ENCODE data around the gene AHSG.
"Not testable (repeated sequence)": the region's sequence is repeated elsewhere in the genome, so short reads cannot be mapped to it uniquely, and the experiment has no call there.

The AHSG gene, protein sequence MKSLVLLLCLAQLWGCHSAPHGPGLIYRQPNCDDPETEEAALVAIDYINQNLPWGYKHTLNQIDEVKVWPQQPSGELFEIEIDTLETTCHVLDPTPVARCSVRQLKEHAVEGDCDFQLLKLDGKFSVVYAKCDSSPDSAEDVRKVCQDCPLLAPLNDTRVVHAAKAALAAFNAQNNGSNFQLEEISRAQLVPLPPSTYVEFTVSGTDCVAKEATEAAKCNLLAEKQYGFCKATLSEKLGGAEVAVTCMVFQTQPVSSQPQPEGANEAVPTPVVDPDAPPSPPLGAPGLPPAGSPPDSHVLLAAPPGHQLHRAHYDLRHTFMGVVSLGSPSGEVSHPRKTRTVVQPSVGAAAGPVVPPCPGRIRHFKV

DNA sequence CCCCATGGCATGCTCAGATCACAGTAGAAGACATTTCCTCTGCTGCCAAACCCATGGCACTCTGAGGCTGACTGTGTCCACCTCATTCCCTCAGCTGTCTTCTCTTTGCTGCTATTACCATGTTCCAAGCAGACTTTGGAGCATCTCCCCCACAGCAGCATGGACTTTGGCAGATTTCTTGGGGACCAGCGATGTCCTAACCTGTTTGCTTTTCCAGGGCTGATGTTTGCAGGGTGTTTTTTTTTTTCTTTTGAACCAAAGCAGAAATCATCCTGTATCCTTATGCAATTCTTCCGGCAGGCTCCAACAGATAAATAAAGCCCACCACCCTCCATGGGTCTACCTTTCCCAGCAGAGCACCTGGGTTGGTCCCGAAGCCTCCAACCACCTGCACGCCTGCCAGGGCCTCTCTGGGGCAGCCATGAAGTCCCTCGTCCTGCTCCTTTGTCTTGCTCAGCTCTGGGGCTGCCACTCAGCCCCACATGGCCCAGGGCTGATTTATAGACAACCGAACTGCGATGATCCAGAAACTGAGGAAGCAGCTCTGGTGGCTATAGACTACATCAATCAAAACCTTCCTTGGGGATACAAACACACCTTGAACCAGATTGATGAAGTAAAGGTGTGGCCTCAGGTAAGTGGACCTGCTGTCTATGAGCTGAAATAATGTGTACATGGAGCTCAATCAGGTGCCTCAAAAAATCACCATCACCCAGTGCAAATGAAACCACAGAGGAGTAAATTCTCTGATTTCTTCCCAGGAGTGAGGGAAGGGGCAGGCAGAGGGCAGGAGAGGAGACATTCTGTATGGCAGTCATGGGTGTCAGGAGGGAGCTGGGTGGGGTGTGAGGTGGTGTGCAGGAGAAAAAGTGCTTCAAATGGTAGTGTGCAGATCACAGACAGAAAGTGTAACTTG is at the start of gene AHSG:
Gene AHSG, plus strand, starts transcription at position 340 of the 916 bp plus-strand sequence. Its CDS starts 82 bp downstream, at position 422.
- no peak for DNase-seq

DNA sequence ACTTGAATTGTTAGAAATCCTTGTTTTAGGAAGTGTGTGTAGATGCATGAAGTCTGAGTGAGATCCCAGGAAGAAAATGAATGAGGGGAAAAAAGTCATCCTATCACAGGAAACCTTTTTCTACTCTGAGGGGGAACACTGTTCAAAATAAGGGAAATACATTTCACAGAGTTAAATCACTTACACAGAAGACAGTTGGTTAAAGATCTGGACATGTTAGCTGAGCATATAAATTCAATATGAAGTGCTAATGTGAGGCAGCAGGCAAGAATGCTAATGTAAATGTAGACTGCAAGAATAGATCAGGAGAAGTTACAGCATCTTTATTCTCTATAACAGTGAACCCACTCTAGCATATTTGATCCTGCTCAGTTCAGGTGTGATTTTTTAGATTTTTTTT is 48.3 kb upstream of the AHSG start:
- no peak for DNase-seq

DNA sequence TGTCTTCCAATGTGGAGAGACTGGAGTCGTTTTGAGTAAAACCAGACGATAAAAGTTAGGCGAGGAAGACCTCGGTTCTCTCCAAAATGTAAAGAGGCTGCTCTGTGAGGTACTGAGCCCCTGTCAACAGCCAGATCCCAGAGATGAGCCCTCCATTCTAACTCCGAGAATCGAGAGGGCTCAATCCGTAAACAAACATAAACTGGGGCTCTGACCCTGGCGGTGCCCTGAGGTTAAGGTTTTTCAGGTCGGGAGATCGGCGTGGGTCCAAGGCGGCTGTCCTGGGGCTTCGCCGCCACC is 46.1 kb upstream of the AHSG start:
- no peak for DNase-seq

DNA sequence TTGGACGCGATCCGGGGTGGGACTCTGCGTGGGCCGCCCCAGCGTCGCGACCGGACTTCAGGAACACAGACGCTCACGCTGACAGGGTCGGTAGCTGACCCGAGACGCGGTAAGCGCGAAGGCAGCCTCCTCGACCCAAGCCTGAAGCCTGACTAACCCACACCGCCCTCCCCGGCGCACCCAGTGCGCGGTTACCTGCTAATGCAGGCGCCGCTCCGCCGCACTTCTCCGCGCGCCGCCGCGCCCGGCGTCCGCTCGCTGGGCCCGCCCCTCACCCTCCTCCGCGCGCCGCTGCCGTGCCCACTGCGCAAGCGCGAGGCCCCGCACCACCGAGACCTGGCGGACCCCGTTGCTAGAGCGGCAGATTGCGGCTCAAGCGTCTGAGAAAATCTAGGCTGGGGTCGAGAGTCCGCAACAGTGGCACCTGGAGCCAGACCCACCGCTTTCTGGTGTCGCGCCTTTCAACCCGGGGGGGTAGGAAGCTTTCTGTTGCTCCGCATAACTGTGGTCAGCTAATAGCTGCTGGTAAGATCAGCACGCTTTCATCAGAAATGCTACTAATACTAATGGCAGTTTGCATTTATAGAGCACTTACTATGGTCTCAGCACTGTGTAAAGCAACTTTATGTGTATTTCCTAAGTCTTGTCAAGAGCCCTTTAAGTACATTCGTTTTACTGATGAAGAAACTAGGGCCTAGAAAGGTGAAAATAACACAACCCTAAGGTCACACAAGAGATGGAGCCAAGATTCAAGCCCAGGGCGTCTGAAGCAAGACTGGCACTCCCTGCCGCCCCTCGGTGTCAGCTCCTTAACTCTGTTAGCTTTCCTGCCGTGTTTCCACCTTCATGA is 45.6 kb upstream of the AHSG start, which contains the start of gene TBCCD1:
Gene TBCCD1, minus strand, starts transcription at position 268 of the 850 bp plus-strand sequence. CDS start 3,010 bp downstream, outside the sequence.
- DNase-seq, result peak; percentile 68

DNA sequence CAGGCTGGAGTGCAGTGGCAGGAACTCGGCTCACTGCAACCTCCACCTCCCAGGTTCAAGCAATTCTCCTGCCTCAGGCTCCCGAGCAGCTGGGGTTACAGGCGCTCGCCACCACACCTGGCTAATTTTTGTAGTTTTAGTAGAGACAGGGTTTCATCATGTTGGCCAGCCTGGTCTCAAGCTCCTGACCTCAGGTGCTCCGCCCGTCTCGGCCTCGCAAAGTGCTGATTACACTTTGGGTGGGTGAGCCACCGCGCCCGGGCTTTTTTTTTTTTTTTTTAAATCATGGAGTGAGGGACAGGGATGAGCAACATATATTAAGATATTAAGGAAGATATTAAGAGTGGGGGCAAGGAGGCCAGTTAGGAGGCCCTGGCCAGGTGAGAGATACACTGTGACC is 43.5 kb upstream of the AHSG start:
- DNase-seq, result not testable (repeated sequence)

DNA sequence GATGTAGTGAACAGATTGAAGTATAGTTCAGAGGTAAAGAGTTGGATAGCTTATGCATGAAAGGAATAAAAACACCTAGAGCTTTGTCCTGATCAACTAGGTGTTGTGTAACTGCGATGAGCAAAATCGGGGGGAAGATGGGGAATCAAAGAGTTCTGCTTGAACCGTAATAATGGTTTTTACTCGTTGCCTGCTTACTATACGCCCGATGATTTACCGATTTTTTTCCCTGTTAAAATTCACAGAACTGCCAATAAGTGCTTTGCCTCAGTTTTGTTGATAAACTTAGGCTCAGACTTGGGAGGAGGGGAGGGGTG is 43.1 kb upstream of the AHSG start:
- no peak for DNase-seq

DNA sequence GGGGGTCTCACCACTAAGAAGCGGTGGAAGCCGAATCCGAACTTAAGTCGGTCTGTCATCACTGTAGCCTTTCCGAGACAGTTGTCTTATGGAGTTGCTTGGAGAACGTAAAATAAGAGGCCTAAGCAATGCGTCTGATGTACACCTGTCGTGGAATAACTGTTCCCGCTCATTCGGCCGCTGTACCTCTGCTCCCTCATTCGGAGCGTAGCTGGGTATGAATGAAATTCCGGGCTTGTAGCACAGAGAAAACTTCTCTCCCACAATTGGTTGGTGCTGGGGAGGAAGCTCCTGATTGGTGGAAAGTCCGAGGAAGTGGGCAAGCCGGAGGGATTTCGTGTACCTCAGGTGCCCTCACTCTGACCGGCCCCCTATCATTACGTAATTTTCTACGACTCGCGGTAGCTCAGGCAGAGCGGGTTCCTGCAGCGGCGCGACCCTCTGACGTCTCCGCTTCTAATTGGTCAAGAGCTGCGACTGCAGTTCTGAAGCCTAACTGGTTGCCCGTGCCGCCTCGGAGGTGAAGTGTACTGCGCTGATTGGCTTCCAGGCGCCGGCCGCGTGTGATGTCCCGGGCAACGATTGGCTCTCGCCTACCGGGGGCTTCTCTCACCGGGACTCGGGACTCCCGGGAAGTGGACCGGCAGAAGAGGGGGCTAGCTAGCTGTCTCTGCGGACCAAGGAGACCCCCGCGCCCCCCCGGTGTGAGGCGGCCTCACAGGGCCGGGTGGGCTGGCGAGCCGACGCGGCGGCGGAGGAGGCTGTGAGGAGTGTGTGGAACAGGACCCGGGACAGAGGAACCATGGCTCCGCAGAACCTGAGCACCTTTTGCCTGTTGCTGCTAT is 42.5 kb upstream of the AHSG start, which contains the start of gene DNAJB11:
Gene DNAJB11, plus strand, starts transcription at position 625 of the 845 bp plus-strand sequence. Its CDS starts 178 bp downstream, at position 803.
- DNase-seq, result peak; percentile 99

DNA sequence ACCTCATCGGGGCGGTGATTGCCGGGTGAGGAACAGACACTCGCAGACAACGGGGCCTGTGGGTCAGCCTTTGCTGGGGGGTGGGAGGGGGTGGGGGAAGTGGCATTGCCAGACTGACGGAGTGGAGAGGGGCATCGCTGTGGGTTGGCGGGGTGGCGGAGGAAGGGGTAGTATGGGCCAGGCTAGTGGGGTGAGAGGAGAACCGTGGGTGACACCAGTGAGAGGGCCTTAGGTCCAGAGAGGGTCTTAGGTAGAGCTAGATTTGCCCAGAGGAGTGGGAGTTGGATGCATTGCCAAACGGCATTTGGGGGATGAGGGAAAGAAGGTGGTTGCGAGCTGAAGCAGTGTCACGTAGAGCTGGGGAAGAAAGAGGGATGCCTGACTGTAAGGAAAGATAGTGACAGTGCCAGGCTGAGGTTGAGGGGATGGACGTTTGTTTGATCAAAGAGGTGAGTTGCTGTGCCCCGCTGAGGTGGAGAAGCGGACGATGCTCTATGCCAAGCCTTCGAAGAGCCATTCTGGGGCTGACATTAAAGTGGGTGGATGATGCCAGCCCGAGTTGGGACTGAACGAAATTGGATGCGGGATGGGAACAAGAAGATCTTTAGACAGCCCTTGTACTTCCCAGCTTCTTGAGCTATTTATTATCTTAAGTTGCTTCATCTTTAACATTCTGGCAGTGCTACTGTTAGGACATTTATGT is 41.8 kb upstream of the AHSG start:
- no peak for DNase-seq

DNA sequence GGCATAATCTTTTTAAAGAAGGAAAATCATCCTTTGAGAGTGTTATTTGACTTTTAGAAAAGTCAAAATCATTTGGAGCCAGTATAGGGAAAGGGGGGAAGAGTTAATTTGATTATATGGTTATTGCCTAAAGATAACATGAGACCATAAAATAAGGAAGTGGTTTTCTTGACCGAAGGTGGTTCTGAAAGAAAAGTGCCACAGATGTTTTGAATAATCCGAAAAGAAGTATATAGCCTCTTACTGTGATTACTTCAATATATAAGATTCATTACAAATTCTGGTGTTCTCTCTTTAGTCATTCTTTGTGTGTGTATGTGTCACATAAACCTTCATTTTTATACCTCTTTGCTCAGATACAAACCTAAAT is 41.2 kb upstream of the AHSG start:
- DNase-seq, result no peak

DNA sequence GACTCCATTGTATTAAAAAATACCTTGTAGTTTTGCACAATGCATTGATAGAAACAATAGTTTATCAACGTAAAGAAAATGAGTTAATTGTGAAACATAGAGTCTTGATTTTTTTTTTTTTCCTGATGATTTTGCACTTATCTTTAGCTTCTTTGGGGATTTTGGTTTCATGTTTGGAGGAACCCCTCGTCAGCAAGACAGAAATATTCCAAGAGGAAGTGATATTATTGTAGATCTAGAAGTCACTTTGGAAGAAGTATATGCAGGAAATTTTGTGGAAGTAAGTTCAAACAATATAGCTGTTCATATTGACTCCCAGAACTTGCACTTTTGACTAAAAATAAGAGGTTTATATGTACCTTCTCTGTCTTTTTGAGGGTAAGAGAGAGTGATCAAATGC is 35.3 kb upstream of the AHSG start:
- DNase-seq, result no peak

DNA sequence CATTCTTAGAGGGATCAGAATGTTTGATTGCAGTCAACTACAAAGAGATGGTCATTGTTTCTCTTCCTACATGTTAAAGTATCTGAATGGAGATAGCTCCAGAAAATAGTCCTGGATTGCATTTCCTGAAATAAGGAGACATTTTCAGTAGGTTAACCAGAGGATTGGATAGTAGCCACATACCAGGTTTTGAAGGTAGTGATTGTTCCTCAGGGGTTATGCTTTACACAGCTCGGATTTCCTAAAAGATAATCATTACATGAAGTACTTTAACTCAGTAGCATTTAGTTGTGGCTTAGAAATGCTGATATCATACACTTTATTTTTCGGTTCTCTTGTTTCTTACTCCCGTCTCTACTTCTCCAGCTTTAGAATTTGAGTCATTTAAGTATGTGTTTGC is 32.1 kb upstream of the AHSG start:
- DNase-seq, result no peak

DNA sequence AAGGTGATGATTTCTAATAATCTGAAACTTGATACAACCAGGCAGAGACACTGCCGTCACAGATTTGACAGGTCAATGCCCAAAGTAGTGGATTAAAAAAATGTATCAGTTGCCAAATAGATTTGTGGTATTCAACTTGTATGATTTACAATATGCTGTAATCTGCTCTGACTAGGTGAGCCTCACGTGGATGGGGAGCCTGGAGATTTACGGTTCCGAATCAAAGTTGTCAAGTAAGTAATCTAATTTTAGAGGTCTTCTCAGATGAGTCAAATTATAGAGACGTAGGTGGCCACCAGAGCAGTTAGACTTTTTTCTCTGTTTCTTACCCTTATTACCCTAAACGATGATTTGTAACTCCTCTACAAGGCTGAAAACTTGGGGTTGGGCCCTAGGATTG is 30.3 kb upstream of the AHSG start:
- no peak for DNase-seq

DNA sequence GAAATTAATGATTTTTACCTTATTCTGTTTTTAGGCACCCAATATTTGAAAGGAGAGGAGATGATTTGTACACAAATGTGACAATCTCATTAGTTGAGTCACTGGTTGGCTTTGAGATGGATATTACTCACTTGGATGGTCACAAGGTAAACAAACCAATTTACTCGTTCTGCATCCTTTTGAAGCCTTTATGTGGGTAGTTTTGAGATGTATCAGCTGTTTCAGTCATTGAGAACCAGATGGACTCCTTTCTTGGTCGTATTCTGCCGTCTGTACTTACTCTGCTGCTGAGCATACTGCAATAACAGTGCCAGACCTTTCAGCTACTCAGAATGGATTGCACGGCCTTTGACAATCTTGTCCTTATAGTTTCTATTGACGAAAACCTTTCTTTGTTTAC is 29.0 kb upstream of the AHSG start:
- no peak for DNase-seq

DNA sequence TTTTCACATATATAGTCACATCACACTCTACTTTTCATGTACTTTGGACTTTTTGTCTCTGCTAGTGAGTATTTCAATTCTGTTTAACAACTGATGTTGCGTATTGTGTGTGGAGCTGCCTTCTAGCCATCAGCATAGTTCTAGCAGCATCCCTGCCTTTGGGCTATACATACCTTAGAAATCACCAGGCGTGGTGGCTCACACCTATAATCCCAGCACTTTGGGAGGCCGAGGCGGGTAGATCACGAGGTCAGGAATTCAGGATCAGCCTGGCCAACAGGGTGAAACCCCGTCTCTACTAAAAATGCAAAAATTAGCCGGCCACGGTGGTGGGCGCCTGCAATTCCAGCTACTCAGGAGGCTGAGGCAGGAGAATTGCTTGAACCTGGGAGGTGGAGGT is 26.6 kb upstream of the AHSG start:
- DNase-seq, result not testable (repeated sequence)

DNA sequence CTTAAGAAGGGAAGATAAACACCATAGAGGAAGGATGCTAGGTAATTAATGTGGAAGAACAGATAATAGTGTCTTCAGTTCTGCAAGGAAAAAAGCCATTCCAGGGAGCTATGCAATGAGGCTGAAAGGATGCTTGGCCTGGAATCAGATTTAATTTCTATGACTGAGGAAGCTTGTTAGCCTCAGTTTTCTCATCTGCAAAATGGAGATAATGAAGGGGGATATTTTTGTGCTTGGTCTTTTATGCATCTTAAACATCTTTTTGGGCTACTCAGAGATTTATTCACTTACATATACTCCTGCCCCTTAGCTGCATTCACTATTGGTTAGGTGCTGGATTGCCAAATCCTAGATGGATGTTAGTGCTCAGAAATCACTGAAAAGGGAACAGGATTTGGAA is 25.7 kb upstream of the AHSG start:
- DNase-seq, result no peak

DNA sequence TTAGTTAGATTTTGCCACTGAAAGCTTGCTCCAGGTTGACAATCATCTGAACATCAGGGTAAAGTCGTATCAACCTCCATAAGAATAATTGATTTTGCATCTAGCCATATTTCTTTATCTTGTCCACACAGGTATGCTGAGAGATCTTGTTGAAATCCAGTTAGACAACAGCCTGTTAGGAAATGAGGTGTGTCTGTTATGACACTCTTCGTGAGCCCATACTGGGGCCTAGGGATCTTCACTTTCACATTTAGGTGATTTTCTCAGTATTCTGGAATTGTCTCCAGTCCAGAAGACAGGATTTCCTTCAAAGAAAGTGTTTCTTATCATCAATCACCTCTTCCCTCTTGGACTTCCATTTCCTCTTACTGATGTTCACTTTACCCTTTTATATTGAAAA is 24.2 kb upstream of the AHSG start:
- no peak for DNase-seq

DNA sequence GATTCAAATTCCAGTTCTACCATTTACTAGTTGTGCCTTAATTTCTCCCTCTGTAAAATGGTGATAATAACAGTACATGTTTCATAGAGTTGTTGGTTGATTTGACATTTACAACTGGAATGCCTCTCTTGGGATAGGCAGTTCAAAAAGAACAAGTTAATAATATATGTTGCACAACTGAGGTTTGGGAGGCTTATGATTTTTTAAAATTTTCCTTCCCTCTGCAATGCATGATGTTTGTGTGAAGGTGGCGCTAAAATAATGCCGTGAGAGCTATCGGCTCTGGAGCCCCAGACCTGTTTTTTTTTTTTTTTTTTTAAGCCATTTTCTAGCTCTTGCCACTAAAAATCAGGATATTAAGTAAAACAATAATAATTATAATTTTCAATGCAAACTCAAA is 23.7 kb upstream of the AHSG start:
- no peak for DNase-seq

DNA sequence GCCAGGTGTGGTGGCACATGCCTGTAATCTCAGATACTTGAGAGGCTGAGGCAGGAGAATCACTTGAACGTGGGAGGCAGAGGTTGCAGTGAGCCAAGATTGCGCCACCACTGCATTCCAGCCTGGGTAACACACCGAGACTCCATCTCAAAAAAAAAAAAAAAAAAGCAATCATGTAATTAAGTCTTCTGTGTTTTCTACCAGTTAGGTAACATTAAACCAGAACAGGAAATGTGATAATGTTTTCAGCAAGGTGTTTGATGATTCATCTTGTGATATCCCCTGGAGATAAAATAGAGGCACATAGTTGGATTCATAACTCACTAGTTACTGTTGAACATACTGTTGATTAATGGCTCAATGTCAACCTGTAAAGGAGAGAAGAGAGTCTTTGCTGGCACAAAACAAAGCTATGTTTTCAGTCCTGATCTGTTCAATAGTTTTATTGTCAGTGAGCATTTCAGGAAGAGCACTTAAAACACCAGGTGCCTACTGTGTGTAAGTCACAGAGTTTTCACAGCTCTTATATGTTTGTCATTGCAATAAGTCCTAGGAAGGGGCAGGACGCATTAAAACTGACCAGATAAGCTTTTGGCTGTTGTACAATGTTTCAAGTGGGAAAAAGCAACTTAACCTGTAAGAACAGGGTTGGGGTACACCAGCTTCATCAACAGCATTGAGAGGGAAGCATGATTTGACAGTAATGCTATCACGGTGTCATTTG is 22.8 kb upstream of the AHSG start:
- DNase-seq, result no peak

DNA sequence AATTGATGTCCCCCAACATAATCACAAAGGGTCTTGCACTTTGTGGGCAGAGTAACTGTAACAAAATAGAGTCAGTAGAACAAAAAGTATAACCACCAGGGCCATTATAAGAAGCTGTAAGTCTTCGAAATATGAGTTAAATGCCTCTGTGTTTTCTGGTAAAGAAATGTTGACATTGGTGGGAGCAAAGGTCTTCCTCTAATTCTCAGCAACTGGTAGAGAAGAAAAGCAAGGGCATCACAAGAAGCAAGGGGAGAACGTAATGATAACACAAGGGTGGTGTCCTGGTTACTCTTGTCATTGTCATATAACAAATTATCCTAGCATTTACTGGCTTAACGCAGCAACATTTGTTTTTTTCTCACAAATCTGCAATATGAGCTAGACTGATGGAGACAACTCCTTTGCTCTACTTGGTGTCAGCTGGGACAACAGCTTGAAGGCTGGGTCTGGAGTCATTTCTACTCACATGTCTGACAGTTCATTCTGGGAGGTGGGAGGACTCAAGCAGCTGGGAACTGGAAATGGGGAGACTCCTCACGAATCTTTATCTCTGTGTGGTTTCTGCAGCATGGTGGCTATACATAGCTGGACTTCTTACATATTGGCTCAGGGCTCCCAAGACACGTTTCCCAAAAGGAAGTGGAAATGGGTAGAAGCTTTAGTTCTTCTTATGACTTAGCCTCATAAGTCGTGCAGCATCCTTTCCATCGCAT is 22.1 kb upstream of the AHSG start:
- no peak for DNase-seq

DNA sequence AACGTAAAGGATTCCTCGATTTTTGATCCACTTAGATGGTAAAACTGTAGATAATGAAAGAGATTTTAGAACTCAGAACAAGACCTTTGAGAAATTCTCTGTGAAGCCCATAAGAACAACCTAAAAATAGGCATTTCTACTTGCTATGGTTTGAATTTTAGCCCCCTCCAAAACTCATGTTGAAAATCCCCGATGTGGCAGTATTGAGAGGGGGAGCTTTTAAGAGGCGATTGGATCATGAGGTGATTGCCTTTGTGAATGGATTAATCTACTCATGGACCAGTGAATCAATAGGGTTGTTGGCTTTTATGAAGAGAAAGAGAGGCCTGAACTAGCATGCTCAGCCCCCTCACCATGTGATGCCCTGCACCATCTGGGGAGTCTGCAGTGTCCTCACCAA is 20.2 kb upstream of the AHSG start:
- DNase-seq, result no peak

Measured in NCI-H2029 (cell line).